GM12878 (cell line): ENCODE results near the gene PAX2. TPM values are rescaled to one million over a fixed set of nuclear protein-coding genes. Genes with fewer than 3 reads are reported as not detected.

Experiments
- ATAC-seq: fragments of 200-7000 bp; cut with Tn5 transposase; 3 replicates; pipeline ENCODE4 v1.9.1; 2020; ENCODE audit warnings: mild to moderate bottlenecking, moderate library complexity
- BruUV-seq: library from RNA; stranded (reverse); fragments of 400-500 nt; replicated peaks from 2 replicates; lab custom pipeline; 2021; lab: Mats Ljungman, UMichigan
- CTCF ChIA-PET: fragments of 300-600 bp; sonication (Branson Sonifier 250); formaldehyde crosslinking; extraction: SDS; loops from one replicate; lab custom pipeline; 2021; ENCODE audit warnings: inconsistent platforms; lab: Yijun Ruan, JAX
- POLR2A ChIA-PET: fragments of 350-600 bp; formaldehyde crosslinking; extraction: SDS; loops from one replicate; lab custom pipeline; 2021; ENCODE audit warnings: inconsistent platforms; lab: Charles Lee
- RAD21 ChIA-PET: fragments of 300-600 bp; sonication (Branson Sonifier 250); formaldehyde crosslinking; loops from one replicate; lab custom pipeline; 2023; ENCODE audit warnings: antibody characterized with exemption; ENCODE audit not compliant: unreplicated experiment; lab: Charles Lee
- SMC1A ChIA-PET: fragments of 300-600 bp; sonication (Branson Sonifier 250); formaldehyde crosslinking; loops from one replicate; lab custom pipeline; 2023; ENCODE audit not compliant: unreplicated experiment, uncharacterized antibody; lab: Charles Lee
- DNase-seq: peaks from one replicate; pipeline ENCODE4 v3.0.0-alpha.2; 2011; ENCODE audit warnings: low read depth, low spot score
- FAIRE-seq: peaks from 3 replicates; lab custom pipeline; 2011; peaks lifted over from hg19 to GRCh38; lab: Jason Lieb, UNC
- H2AFZ ChIP-seq: 2 replicates; pipeline ENCODE4 v1.6.0; 2011; ENCODE audit warnings: low read depth, low read length, control low read depth; ENCODE audit not compliant: control insufficient read depth
- H3K27ac ChIP-seq: 2 replicates; pipeline ENCODE4 v1.5.1; 2011; ENCODE audit warnings: control low read depth; ENCODE audit not compliant: control insufficient read depth, insufficient read depth
- H3K27me3 ChIP-seq, 2 experiments: replicated peaks in 1 of 2; 2 replicates each; pipeline versions ENCODE4 v1.6.0 to v1.6.1; 2011; ENCODE audit warnings: low read length in 1 of 2; ENCODE audit not compliant: control insufficient read depth in 2 of 2, insufficient read depth in 2 of 2
- H3K36me3 ChIP-seq, 2 experiments: 2 replicates each; pipeline ENCODE4 v1.5.1; 2011; ENCODE audit warnings: low read length in 1 of 2; ENCODE audit not compliant: control insufficient read depth in 2 of 2, insufficient read depth in 2 of 2
- H3K4me1 ChIP-seq: 2 replicates; pipeline ENCODE4 v1.6.1; 2011; ENCODE audit warnings: mild to moderate bottlenecking, low read length, moderate library complexity, mixed read lengths; ENCODE audit not compliant: control insufficient read depth, insufficient read depth
- H3K4me2 ChIP-seq: 2 replicates; pipeline ENCODE4 v1.6.0; 2011; ENCODE audit warnings: control low read depth; ENCODE audit not compliant: control insufficient read depth, insufficient read depth
- H3K4me3 ChIP-seq: fragments of 200-600 bp; sonication (generic); 2 replicates; pipeline ENCODE4 v1.5.1; 2016
- H3K79me2 ChIP-seq: 2 replicates; pipeline ENCODE4 v1.6.0; 2011; ENCODE audit warnings: low read length; ENCODE audit not compliant: control insufficient read depth, insufficient read depth
- H3K9ac ChIP-seq: 2 replicates; pipeline ENCODE4 v1.8.0; 2011; ENCODE audit warnings: low read length, control low read depth, mixed read lengths; ENCODE audit not compliant: control insufficient read depth, insufficient read depth
- H3K9me3 ChIP-seq: replicated peaks from 3 replicates; pipeline ENCODE4 v1.5.1; 2011; ENCODE audit warnings: mild to moderate bottlenecking, low read length; ENCODE audit not compliant: control insufficient read depth, insufficient read depth
- H4K20me1 ChIP-seq: 2 replicates; pipeline ENCODE4 v1.6.0; 2011; ENCODE audit not compliant: control insufficient read depth, insufficient read depth
- DPF2 ChIP-seq: fragments of 450-650 bp; IDR thresholded peaks from 2 replicates; pipeline ENCODE4 v1.6.1; 2017; ENCODE audit warnings: mild to moderate bottlenecking
- ELK1 ChIP-seq: IDR thresholded peaks from 2 replicates; pipeline ENCODE4 v1.6.1; 2012; ENCODE audit warnings: low read depth, low read length, improper control_type of control experiment
- MXI1 ChIP-seq: fragments of 150-350 bp; IDR thresholded peaks from 2 replicates; pipeline ENCODE4 v1.6.1; 2011; ENCODE audit warnings: low read depth, mild to moderate bottlenecking, inconsistent platforms, low read length, improper control_type of control experiment
- SMARCA5 ChIP-seq: fragments of 450-650 bp; IDR thresholded peaks from 2 replicates; pipeline ENCODE4 v1.6.1; 2017; ENCODE audit warnings: mild to moderate bottlenecking
- SPI1 ChIP-seq: IDR thresholded peaks from 2 replicates; pipeline ENCODE4 v1.6.1; 2011; ENCODE audit warnings: low read depth, mild to moderate bottlenecking, low read length, moderate library complexity, borderline replicate concordance; ENCODE audit not compliant: insufficient read depth
- WGBS: methylation state at CpG from one replicate; pipeline ENCODE4 v1.1.6; 2016; ENCODE audit warnings: low lambda C conversion rate; ENCODE audit not compliant: insufficient replicate concordance, insufficient coverage; ENCODE audit errors: missing lambda C conversion rate; 5-methylcytosine and 5-hydroxymethylcytosine counted together
- in situ Hi-C: fragments of 300-500 bp; cut with MboI; formaldehyde crosslinking; loops from 9 replicates; pipeline ENCODE4 v1.14.3; 2018; ENCODE audit warnings: mixed read lengths
- intact Hi-C: fragments of 100-400 bp; cut with micrococcal nuclease; formaldehyde crosslinking; loops from one replicate; pipeline ENCODE4 v1.14.2; 2022; ENCODE audit not compliant: unreplicated experiment
- polyA plus RNA-seq, 11 experiments: library from polyadenylated mRNA; depleted of rRNA in 4 of 11; unstranded in 6 of 11; stranded (reverse) in 5 of 11; fragments of >200 nt; fragmentation: Nextera tagmentation in 4 of 11; fragmentation: Illumina TruSeq in 1 of 11; extraction: Ambion mirVana in 4 of 11; extraction: Trizol in 1 of 11; gene quantifications; 1 replicate in 1 of 11; 2 replicates in 10 of 11; pipeline versions ENCODE4 v1.2.1 to v1.2.3, GENCODE V29; 2011 to 2016; ENCODE audit warnings: inconsistent platforms in 2 of 11, missing spikeins in 2 of 11, low read depth in 1 of 11
- total RNA-seq, 4 experiments: library from RNA; depleted of rRNA in 3 of 4; stranded (reverse); fragments of >200 nt in 3 of 4; fragmentation: Illumina TruSeq in 1 of 4; extraction: Trizol in 1 of 4; gene quantifications; 2 replicates each; pipeline versions ENCODE4 v1.2.1 to v1.2.3, GENCODE V29; 2013 to 2021
- TF ChIP-seq, protein P1 (sequence below): fragments of 450-650 bp; formaldehyde crosslinking; IDR thresholded peaks from 2 replicates; pipeline ENCODE4 v1.4.0; 2022; ENCODE audit warnings: mild to moderate bottlenecking, moderate library complexity

Gene PAX2
- total and polyA plus RNA-seq, 10 of the 15 experiments (the other 5 are each of a cell fraction or from before 2014, with no cell fraction given): not detected

- TF ChIP-seq, protein P1, sequence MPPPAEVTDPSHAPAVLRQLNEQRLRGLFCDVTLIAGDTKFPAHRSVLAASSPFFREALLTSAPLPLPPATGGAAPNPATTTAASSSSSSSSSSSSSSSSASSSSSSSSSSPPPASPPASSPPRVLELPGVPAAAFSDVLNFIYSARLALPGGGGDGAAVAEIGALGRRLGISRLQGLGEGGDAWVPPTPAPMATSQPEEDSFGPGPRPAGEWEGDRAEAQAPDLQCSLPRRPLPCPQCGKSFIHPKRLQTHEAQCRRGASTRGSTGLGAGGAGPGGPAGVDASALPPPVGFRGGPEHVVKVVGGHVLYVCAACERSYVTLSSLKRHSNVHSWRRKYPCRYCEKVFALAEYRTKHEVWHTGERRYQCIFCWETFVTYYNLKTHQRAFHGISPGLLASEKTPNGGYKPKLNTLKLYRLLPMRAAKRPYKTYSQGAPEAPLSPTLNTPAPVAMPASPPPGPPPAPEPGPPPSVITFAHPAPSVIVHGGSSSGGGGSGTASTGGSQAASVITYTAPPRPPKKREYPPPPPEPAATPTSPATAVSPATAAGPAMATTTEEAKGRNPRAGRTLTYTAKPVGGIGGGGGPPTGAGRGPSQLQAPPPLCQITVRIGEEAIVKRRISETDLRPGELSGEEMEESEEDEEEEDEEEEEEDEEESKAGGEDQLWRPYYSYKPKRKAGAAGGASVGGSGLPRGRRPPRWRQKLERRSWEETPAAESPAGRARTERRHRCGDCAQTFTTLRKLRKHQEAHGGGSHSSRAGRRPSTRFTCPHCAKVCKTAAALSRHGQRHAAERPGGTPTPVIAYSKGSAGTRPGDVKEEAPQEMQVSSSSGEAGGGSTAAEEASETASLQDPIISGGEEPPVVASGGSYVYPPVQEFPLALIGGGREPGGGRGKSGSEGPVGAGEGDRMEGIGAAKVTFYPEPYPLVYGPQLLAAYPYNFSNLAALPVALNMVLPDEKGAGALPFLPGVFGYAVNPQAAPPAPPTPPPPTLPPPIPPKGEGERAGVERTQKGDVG (CRISPR knock-in tag): no peak
These were observed 120.6 kb downstream of the PAX2 start (continued) for GRCh38 chr10:100866010-100866409.

- Histone ChIP-seq H3K4me2 (no peak overlapping the region), H4K20me1 (no peaks in the 10 kb centered on the region), H3K79me2 (no peaks in the 10 kb centered on the region), H3K36me3 (no peaks in the 10 kb centered on the region), H3K27ac (no peak overlapping the region), H3K27me3 (peaks cover 4 to 10% of the 10 kb centered on the region in 2 experiments; a peak in 2 of 4 replicates), H3K4me1 (no peaks in the 10 kb centered on the region), H2AFZ (no peak overlapping the region), H3K4me3 (no peak overlapping the region), H3K9ac (no peak overlapping the region), H3K9me3 (no peaks in the 10 kb centered on the region)
- DNase-seq (no peak), FAIRE-seq (no peak), ATAC-seq (no peak)
- TF ChIP-seq SMARCA5 (no peak), MXI1 (no peak), DPF2 (no peak), ELK1 (no peak), SPI1 (no peak)
- intact Hi-C loops (no loop called here), in situ Hi-C loops (no loop called here)
- CTCF ChIA-PET: no interaction called here
- BruUV-seq: no TSS peak
- SMC1A ChIA-PET: interaction anchor here (1.1 kb wide), 1 partner anchor 12 kb away, joined by 3 read pairs; no protein-coding TSS in a partner anchor
- POLR2A ChIA-PET: no interaction called here
- RAD21 ChIA-PET: no interaction called here
- WGBS: 15% methylated on average over 17 of the region's 21 CpGs
These were observed 121.3 kb downstream of the PAX2 start for GRCh38 chr10:100866575-100867098.
